Tibial nerve (tissue), 4 donors: ENCODE measurements around the gene UGGT1. TPM values are rescaled to one million over a fixed set of nuclear protein-coding genes. Genes with fewer than 3 reads are reported as not detected.
"Not testable (repeated sequence)": the region's sequence is repeated elsewhere in the genome, so short reads cannot be mapped to it uniquely, and the experiment has no call there.

Source experiments
- DNase-seq, 2 donors: peaks; one replicate each; pipeline ENCODE4 v3.0.0-alpha.2; 2019; ENCODE audit warnings: low spot score in 2 of 2
- H3K27ac ChIP-seq, 4 donors: fragments of 200-600 bp; sonication (generic) in 3 of 4; one replicate each; pipeline ENCODE4 v1.5.1; 2017 to 2019; ENCODE audit warnings: mild to moderate bottlenecking in 1 of 4
- H3K27me3 ChIP-seq, 2 donors: fragments of 200-600 bp; sonication (generic) in 1 of 2; one replicate each; pipeline versions ENCODE4 v1.5.1 to v1.6.0; 2017 to 2019
- H3K36me3 ChIP-seq, 3 donors: fragments of 200-600 bp; sonication (generic); one replicate each; pipeline ENCODE4 v1.5.1; 2018 to 2019
- H3K4me1 ChIP-seq, 4 donors: fragments of 200-600 bp; sonication (generic) in 3 of 4; one replicate each; pipeline ENCODE4 v1.5.1; 2017 to 2019
- H3K4me3 ChIP-seq, 4 donors: fragments of 200-600 bp; sonication (generic) in 3 of 4; one replicate each; pipeline ENCODE4 v1.5.1; 2017 to 2019; ENCODE audit warnings: mild to moderate bottlenecking in 1 of 4, moderate library complexity in 1 of 4
- H3K9me3 ChIP-seq, 4 donors: fragments of 200-600 bp; sonication (generic) in 3 of 4; one replicate each; pipeline ENCODE4 v1.5.1; 2017 to 2019
- CTCF ChIP-seq, 5 experiments: fragments of 200-600 bp in 3 of 5; fragments of 450-650 bp in 2 of 5; sonication (generic) in 3 of 5; IDR thresholded peaks; one replicate each; pipeline ENCODE4 v1.5.1; 2016 to 2019; ENCODE audit warnings: antibody characterized with exemption in 5 of 5, mild to moderate bottlenecking in 3 of 5, moderate library complexity in 2 of 5
- EP300 ChIP-seq, 2 donors: sonication (generic); formaldehyde crosslinking; IDR thresholded peaks; one replicate each; pipeline ENCODE4 v1.6.1; 2017; ENCODE audit warnings: antibody characterized with exemption in 2 of 2, mild to moderate bottlenecking in 1 of 2
- POLR2A ChIP-seq, 2 donors: fragments of 450-650 bp; IDR thresholded peaks; one replicate each; pipeline ENCODE4 v1.6.1; 2017; ENCODE audit warnings: antibody characterized with exemption in 2 of 2, mild to moderate bottlenecking in 2 of 2, moderate library complexity in 2 of 2
- WGBS, 2 donors: methylation state at CpG; one replicate each; pipeline ENCODE4 v1.1.5; 2018; 5-methylcytosine and 5-hydroxymethylcytosine counted together
- total RNA-seq, 4 donors: library from RNA; depleted of rRNA; stranded (reverse); fragments of >200 nt; gene quantifications; one replicate each; pipeline ENCODE4 v1.1.0, GENCODE V29; 2016

UGGT1 gene
- total RNA-seq, 4 donors from 2014 or later: 57.1 to 92.7 (median 66.2) TPM

GRCh38 chr2:128208023-128208422 is 117.0 kb downstream of the UGGT1 start:
- no peak for TF ChIP-seq CTCF (IDR thresholded peaks at IDR 0.05)
- no peak for TF ChIP-seq EP300 (IDR thresholded peaks at IDR 0.05)
- TF ChIP-seq POLR2A (IDR thresholded peaks at IDR 0.05): no peak
- Histone ChIP-seq H3K27me3 (peaks cover 0 to 3% of the 10 kb centered on the region in 2 donors), H3K4me3 (no peak overlapping the region), H3K9me3 (peaks cover 0 to 32% (median 0%) of the 10 kb centered on the region in 4 donors), H3K36me3 (peaks cover 0 to 6% (median 0%) of the 10 kb centered on the region in 3 donors), H3K27ac (no peak overlapping the region), H3K4me1 (no peaks in the 10 kb centered on the region)
- no peak for DNase-seq
- 90 to 95% methylated on average over 18 to 23 of the region's 23 CpGs for WGBS, 2 donors

GRCh38 chr2:128208631-128209324 is 117.8 kb downstream of the UGGT1 start:
- not testable (repeated sequence) for H3K4me3 ChIP-seq, H3K4me1 ChIP-seq, H3K27me3 ChIP-seq, H3K36me3 ChIP-seq, DNase-seq, H3K27ac ChIP-seq
- peaks cover 0 to 32% (median 0%) of the 10 kb centered on the region in 4 donors for H3K9me3 ChIP-seq
- WGBS, 2 donors: 89 to 94% methylated on average over 12 to 18 of the region's 22 CpGs

- H3K27me3 ChIP-seq: peaks cover 0 to 3% of the 10 kb centered on the region in 2 donors
- 84 to 86% methylated on average over 14 of the region's 14 CpGs for WGBS, 2 donors
- no peaks in the 10 kb centered on the region for H3K4me1 ChIP-seq
- H3K4me3 ChIP-seq: no peak overlapping the region
- no peak overlapping the region for H3K27ac ChIP-seq
- TF ChIP-seq POLR2A (IDR thresholded peaks at IDR 0.05) (no peak), EP300 (IDR thresholded peaks at IDR 0.05) (no peak), CTCF (IDR thresholded peaks at IDR 0.05) (no peak)
- DNase-seq: no peak
- peaks cover 0 to 9% (median 0%) of the 10 kb centered on the region in 4 donors for H3K9me3 ChIP-seq
- no peaks in the 10 kb centered on the region for H3K36me3 ChIP-seq
Measured at GRCh38 chr2:128214251-128214650, 123.3 kb downstream of the UGGT1 start.

GRCh38 chr2:128214866-128215460 is 124.0 kb downstream of the UGGT1 start:
- Histone ChIP-seq H3K36me3 (no peaks in the 10 kb centered on the region), H3K9me3 (peaks cover 0 to 2% (median 0%) of the 10 kb centered on the region in 4 donors), H3K27ac (no peak overlapping the region), H3K27me3 (peaks cover 0 to 3% of the 10 kb centered on the region in 2 donors), H3K4me1 (no peaks in the 10 kb centered on the region), H3K4me3 (no peak overlapping the region)
- TF ChIP-seq POLR2A (IDR thresholded peaks at IDR 0.05) (no peak), CTCF (IDR thresholded peaks at IDR 0.05) (no peak), EP300 (IDR thresholded peaks at IDR 0.05) (no peak)
- no peak for DNase-seq
- 83 to 90% methylated on average over 14 of the region's 14 CpGs for WGBS, 2 donors

- H3K4me1 ChIP-seq: no peaks in the 10 kb centered on the region
- TF ChIP-seq CTCF (IDR thresholded peaks at IDR 0.05) (no peak), POLR2A (IDR thresholded peaks at IDR 0.05) (no peak), EP300 (IDR thresholded peaks at IDR 0.05) (no peak)
- no peaks in the 10 kb centered on the region for H3K36me3 ChIP-seq
- 77 to 86% methylated on average over 10 of the region's 10 CpGs for WGBS, 2 donors
- no peaks in the 10 kb centered on the region for H3K9me3 ChIP-seq
- H3K27me3 ChIP-seq: peaks cover 0 to 3% of the 10 kb centered on the region in 2 donors
- H3K4me3 ChIP-seq: no peak overlapping the region
- DNase-seq: no peak
- H3K27ac ChIP-seq: no peak overlapping the region
Measured at GRCh38 chr2:128215897-128216642, 125.1 kb downstream of the UGGT1 start.
